ENCODE measurements around the gene RPS6KA2.
"Not testable (repeated sequence)": the region's sequence is repeated elsewhere in the genome, so short reads cannot be mapped to it uniquely, and the experiment has no call there.

RPS6KA2 gene

DNA sequence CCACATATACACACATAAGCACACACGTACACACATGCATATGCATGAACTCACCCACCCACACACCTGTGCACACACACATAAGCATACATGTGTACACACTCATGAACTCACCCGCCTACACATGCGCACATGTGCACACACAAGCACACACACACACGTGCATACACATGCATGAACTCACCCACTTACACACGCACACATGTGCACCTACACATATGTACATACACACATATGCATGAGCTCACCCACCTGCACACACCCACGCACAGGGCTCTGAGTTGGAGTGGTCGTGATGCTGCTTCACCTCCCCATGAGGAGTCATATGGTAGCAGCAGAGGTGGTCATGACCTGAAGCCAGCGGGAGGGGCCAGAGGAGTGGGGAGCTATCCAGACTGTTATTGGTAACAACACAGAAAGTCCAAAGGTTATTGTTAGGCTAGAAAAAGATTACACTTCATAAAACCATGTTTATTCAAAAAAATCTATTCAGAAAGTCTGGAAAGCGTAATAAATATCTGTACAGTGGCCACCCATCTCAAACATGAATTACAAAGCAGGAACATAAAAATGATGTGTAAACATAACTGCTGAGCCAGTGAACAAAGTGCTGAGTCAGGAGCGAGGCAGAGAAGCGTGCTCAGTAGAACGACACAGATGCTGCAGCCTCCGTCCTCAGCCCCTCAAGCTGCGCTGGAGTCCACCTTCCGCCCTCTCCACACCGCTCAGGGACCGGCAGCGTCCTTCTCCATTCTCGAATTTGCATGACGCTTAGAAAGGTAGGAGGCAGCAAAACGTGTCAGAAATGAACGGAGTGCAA is 217.9 kb downstream of the RPS6KA2 start:
- no peak for DNase-seq

DNA sequence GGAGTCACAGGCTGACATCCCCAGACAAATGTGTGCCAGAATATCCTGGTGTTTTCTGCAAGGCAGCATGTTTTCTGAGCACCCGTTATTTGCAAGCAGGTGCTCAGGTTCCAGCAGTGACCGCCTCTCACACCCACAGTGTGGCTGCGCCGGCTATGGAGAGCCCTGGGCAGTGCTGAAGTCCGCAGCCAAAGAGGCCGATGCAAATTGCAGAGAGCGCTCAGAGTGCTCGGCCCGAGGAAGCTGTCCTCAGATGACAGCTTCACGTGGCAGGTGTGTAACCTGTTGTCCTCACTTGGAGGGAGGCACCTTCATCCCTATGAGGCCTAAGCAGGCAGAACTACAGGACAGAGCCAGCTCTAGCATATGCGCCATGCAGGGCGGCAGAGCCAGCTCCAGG is 220.9 kb downstream of the RPS6KA2 start:
- no peak for DNase-seq

DNA sequence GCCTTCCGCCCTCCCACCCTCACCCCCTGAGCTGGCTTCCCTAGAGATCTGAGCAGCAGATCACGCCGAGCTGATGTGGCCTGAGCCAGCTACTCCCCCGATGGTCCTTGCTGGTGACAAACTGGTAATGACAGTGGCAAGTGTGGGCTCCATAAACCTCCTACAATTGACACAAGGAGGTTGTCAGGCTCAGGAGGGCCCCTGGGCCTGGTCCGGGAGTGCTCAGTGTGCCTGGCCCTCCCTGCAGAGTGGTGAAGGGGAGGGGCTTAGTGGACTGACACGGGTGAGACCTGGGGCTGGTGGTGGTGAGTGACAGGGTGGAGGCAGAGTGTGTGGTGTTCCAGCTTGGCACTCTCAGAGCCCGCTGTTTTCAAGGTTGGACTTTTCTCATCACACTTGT is 221.7 kb downstream of the RPS6KA2 start:
- no peak for DNase-seq

DNA sequence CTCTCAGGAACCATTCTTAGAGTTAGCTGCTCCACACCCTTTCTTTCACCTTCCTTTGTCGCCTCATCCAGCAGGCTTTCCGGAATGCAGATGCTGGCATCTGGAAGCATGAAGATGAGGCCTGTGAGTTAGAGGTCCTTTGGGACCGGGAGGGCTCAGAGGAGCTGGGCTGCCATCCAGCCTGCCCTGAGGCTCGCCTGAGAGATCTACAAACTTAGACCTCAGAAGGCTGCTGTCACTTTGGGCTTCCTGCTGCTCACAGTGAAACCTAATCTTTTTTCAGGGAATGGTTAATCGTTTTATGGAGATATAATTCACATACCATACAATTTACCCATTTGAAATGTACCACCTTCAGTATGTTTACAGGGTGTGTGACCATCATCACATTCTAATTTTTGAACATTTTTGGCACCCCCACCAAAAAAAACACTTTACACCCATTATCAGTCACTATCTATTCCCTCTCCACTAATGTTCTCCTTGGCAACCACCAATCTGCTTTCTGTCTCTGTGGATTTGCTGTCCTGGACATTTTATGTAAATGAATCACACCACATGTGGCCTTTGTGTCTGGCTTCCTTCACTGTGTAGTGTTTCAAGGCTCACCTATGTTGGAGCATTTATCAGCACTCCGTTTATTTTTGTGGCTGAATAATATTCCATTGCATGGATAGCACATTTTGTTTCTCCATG is 224.3 kb downstream of the RPS6KA2 start:
- no peak for DNase-seq

DNA sequence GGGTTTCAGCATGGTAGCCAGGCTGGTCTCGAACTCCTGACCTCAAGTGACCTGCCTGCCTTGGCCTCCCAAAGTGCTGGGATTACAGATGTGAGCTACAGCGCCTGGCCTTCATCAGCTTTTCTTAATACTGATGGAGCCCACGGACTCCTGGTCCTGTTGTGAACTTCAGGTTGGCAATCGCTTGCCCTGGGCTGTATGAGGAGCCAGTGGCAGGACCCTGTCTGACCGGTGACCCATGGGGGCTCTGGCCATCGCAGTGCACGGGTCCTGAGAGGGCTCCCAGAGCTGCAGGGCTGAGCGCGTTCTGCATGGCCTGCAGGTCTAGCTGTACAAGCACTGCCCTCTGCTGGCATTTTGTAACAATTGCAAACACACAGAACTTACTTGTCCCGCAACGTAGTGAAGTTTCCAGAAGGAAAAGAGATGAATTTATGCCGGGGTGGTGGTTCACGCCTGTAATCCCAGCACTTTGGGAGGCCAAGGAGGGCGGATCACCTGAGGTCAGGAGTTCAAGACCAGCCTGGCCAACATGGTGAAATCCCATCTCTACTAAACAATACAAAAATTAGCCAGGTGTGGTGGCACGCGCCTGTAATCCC is 226.3 kb downstream of the RPS6KA2 start:
- DNase-seq, result peak; percentile 14

DNA sequence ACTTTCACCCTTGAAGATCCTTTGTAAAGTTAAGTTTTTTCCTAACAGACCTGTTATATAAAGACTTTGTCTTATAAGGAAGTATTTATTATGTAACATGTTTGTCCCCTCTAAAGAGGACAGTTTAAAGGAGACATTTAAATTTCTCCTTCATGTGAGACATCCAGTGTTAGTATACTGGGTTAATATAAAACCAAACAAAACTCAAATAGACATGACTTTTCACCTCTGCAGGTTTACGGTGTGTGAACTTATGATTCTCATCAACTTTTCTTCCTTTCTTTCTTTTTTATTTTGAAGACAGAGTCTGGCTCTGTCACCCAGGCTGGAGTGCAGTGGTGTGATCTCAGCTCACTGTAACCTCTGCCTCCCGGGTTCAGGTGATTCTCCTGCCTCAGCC is 226.9 kb downstream of the RPS6KA2 start:
- no peak for DNase-seq

DNA sequence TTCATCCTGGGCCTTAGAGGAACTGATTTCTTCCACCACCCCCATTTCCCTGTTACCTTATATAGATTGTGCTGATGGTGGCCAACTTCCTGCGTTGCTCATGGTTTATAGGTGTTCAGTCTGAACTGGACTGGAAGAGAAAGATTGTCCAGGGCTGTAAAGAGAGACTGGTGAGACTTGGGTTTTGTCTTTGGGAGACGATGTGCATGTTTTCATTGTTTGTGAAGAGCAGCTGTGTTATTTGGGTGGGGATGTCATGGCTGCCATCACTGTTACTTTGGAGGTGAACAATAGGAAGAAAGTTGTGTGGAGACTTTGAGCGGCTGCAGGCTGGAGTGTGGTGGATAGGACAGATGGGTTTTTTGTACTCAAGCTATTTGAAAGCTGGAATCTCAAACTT is 228.7 kb downstream of the RPS6KA2 start:
- DNase-seq, result no peak

DNA sequence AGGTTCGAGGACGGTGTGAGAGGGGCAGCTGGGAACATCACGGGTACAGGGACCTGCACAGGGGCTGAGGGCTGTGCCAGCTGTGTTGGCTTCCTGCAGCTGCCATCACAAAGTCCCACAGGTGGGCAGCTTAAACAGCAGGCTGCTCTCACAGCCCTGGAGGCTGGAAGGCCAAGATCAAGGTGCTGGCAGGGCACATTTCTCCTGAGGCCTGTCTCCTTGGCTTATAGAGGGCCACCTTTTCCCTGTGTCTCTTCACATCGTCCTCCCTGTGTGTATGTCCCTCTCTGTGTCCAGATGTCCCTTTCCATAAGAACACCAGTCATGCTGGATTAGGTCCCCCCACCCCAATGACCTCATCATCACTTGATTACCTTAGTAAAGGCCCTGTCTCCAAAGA is 229.2 kb downstream of the RPS6KA2 start:
- DNase-seq, result no peak

DNA sequence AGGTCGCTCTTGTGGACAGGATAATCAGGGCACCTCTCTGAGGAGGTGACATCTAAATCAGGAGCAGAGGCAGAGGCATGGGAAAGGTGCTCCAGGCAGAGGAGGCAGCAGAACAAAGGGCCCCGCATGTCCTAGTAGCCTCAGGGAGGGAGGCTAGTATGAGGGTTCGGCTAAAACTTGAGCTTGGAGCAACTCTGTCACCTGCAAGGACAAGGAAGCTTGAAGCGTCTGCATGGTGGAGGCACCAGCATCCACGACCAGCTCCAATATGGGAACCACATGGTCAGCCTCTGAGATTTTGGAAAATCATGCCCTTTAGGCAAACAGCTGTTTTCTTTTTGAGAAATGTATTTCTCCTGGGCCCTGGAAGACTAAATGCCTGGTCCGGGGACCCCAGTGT is 231.3 kb downstream of the RPS6KA2 start:
- no peak for DNase-seq

DNA sequence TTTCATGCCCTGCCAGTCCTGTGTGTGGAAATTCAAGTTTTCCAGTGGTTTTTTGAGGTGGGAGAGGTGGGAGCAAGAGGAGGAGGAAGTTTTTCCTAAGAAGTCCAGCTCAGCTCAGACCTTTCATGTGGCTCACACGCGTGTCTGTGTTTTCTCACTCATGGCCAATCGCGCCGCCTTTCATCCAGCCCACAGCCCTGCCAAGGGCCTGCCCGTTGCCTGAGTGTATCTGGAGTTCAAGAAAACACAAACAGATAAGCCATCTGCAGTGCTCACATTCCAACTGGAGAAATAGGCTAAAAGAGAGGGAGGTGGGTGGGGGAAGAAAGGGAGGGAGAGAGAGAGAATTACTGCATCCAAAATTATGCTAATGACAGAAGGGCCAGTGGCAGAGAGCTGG is 231.7 kb downstream of the RPS6KA2 start:
- DNase-seq, result no peak

DNA sequence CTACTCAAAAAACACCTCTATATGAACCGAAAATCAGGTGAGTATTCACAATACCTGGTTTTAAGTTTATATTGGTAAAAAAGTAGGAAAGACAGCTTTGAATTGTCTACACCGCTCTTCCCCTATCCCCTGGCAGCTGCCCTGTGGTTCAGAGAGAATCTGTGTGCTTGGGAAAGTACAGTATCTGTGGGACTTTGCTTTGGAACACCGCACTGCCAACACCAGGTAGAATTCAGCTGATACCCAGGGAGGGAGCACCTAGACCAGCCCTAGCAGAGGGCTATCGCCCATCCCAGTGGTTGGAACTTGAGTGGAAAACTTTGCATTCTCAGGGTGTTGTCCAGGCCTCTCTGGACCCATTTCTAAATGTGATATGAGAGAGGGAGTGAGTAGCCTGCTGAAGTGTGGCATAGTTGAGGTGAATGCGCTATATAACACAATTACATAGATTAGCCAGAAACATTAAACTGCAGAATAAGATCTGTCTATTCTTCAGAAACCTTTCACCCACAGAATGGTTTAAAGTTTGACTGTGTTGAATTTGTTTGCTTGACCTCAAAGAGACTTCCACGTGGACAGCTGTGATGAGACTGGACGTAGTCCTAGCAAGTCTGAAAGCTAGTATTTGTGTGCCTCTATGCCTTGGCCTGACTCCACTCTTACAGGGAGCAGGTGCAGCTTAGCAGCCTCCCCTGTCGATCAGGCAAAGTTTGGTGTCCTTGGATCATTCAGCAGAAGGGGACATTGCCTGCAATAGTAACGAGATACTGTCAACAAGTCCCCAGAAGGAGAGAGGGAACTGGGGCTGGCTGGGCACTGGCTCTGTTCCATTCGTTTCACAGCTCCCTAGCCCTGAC is 232.8 kb downstream of the RPS6KA2 start:
- DNase-seq, result no peak

DNA sequence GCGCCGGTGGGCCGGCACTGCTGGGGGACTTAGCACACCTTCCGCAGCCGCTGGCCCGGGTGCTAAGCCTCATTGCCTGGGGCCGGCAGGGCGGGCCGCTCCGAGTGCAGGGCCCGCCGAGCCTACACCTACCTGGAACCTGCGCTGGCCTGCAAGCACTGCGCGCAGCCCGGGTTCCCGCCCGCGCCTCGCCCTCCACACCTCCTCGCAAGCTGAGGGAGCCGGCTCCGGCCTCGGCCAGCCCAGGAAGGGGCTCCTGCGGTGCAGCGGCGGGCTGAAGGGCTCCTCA is 233.6 kb downstream of the RPS6KA2 start:
- DNase-seq, result no peak

DNA sequence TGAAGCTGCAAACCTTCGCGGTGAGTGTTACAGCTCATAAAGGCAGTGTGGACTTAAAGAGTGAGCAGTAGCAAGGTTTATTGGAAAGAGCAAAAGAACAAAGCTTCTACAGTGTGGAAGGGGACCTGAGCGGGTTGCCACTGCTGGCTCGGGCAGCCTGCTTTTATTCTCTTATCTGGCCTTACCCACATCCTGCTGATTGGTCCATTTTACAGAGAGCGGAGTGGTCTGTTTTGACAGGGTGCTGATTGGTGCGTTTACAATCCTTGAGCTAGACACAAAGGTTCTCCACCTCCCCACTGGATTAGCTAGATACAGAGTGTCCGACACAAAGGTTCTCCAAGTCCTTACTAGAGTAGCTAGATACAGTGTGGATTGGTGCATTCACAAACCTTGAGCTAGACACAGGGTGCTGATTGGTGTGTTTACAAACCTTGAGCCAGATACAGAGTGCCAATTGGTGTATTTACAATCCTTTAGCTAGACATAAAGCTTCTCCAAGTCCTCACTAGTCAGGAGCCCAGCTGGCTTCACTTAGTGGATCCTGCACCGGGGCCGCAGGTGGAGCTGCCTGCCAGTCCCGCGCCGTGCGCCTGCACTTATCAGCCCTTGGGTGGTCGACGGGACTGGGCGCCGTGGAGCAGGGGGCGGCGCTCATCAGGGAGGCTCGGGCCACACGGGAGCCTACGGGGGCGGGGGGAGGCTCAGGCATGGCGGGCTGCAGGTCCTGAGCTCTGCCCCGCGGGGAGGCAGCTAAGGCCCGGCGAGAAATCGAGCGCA is 234.1 kb downstream of the RPS6KA2 start:
- DNase-seq, result not testable (repeated sequence)

DNA sequence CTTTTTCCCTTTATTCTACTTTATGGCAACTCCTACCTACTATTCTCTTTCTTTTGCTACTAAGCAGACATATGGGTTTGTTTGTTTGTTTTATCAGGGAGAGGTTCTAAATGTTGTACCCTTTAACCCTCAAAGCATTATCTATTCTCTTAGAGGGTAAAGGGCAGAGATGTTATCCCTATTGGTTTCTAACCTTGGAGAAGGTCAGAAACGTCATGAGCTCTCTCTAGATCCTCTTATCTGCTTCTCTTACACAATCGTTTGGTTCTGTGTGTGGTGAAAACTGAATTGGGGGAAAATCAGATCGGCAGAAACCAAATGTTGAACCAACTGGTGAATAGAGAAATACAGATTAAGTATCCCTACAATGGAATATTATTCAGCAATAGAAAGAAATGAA is 237.9 kb downstream of the RPS6KA2 start:
- DNase-seq, result no peak

DNA sequence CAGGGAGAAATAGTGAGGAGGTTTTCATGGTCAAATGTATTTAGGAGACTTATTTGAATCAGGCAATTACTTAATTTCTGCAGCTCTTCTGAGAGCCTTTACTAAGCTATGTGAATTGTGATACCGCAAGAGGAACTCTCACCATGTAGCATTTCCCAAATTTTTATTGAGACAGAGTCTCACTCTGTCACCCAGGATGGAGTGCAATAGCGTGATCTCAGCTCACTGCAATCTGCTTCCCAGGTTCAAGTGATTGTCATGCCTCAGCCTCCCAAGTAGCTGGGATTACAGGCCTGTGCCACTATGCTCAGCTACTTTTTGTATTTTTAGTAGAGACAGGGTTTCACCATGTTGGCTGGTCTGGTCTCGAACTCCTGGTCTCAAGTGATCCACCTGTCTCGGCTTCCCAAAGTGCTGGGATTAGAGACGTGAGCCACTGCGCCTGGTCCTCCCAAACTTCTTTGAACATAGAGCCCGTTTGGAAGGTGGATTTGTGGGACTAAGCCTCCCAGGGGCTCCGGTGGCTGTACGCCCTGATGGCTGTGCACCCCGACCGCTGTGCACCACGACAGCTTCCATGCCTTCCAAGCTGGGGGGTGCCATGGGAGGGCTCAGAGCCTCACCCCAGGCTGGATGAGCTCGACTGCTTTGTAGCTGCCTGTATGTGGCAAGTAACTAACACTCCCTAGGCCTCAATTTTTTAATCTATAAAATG is 238.6 kb downstream of the RPS6KA2 start:
- DNase-seq, result no peak

DNA sequence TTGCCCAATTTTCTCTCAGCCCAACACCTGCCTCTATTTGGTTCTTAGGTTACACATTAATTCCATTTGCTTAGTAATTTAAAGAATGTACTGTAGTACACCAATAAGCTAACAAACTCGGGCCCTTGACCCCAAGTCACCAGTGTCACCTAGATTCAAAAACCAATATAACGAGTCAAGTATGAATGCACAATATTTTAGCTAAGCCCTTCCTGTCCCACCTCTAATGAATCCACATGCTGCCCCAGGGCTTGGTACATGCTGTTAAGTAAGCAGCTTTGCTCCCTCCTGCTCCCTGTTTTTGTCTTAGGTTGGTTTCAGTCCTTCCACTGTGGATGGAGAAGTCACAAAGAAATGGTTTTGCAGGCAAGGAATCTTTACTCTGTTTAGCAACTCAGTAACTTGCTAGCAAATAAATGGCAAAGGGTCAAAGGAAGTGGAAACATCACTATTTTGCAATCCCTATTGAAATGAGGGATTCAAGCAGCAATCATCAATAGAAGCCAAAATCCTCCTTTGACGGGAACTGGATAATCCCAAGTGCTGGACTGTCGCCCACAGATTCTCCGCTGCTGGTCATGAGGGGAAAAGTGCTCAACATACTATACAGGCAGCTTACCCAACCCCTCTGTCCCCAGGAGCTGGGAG is 239.3 kb downstream of the RPS6KA2 start:
- no peak for DNase-seq

DNA sequence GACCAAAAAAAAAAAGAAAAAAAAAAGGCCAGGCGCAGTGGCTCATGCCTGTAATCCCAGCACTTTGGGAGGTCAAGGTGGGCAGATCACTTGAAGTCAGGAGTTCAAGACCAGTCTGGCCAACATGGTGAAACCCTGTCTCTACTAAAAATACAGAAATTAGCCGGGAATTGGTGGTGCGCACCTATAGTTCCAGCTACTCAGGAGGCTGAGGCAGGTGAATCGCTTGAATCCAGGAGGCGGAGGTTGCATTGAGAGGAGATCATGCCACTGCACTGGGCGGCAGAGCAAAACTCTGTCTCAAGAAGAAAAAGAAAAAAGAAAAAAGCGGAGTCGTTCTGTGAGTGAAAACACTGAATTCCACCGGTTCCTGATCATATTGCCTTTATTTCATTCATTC is 240.0 kb downstream of the RPS6KA2 start:
- DNase-seq, result not testable (repeated sequence)

DNA sequence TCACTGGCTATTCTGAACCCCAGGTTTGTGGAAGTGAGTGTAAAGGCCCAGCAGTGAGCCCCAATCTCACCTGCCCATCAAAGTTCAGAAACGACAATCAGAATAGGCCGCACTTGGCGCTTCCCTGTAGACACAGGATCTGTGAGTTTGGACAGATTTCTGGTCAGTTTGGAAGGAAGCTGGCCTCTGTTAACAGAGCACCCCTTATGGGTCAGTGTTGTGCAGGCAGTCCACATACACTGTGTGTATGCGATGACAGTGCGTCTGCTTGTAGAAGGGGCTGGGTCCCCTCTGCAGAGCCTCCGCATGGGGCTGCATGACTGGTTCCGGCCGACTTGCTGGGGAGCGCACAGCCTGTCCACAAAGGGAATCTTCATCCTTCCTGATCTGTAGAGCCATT is 240.9 kb downstream of the RPS6KA2 start:
- no peak for DNase-seq

DNA sequence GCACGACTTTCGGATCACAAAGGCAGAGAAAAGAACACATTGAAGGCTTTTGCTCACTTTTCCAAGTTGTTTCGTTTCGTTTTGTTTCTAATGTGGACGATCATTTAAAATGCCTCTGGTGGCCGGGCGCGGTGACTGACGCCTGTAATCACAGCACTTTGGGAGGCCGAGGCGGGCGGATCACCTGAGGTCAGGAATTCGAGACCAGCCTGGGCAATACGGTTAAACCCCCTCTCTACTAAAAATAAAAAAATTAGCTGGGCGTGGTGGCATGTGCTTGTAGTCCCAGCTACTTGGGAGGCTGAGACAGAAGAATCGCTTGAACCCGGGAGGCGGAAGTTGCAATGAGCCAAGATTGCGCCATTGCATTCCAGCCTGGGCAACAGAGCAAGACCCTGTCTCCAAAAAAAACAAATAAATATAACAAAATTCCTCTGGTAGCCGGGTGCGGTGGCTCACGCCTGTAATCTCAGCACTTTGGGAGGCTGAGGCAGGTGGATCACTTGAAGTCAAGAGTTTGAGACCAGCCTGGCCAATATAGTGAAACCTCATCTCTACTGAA is 243.2 kb downstream of the RPS6KA2 start:
- DNase-seq, result not testable (repeated sequence)

DNA sequence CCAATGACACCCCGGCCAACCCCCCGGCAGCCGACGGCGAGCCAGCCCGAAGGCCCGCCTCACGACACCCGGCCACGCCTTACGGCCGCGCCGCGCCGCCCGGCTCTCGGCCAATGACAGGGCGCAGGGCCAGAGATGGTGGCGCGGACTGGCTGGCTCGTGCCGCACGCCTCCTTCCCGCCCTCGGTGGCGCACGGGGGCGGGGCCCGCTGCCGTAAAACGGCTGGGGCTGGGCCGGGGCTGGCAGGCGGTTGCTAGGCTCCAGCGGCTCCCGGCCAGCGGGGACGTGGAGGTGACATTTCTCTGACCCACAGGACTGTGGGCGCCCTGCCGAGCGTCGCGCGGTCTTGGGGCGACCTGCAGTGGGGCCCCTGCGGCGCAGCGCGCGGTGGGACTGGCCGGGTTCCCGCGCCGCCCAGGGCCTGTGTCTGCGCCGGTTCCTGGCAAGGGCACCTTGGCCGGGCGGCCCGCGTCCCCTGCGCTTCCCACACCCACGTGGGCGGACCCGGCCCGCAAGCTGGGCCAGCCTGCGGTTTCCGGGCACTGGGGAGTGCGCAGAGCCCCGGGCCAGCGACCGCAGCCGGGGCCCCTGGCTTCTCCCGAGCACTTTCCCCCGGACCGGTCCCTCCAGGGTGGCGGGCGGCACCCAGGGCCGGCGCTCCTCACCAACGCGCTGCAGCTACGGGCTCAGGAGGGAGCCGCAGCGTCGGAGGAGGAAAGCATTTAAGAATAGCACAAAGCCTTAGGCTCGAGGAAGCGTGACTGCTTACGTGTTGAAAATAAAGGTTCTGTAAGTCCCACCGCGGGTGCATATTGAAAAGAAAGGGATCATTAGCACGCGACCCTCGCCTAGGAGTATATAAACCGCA is 243.9 kb downstream of the RPS6KA2 start, which contains the start of gene MPC1:
MPC1 (minus strand) TSS at position 8 of the 869 bp plus-strand sequence. CDS start 64 bp downstream, outside the sequence.
- DNase-seq, result peak; percentile 87

All from NK-92 treated with Interleukin-12 subunit alpha and Interleukin-12 subunit beta, amount 100 ng/mL, for 24 hours (cell line).